HS-5 (cell line): ENCODE data around the gene GFPT1.

Experiments used
- DNase-seq: peaks from one replicate; pipeline ENCODE4 v3.0.0-alpha.2; 2012; ENCODE audit warnings: low read depth

GFPT1 gene

GRCh38 chr2:69316550-69316949 lies 70.5 kb downstream of the GFPT1 start:
- DNase-seq: no peak

GRCh38 chr2:69315160-69315761 lies 71.8 kb downstream of the GFPT1 start:
- DNase-seq: no peak

- no peak for DNase-seq
Measured at GRCh38 chr2:69311024-69311416, 76.0 kb downstream of the GFPT1 start.

- no peak for DNase-seq
Measured at GRCh38 chr2:69310111-69311023, 76.7 kb downstream of the GFPT1 start.

GRCh38 chr2:69309351-69310110 lies 77.5 kb downstream of the GFPT1 start:
- no peak for DNase-seq

GRCh38 chr2:69308338-69308737 lies 78.7 kb downstream of the GFPT1 start:
- no peak for DNase-seq

GRCh38 chr2:69307579-69308064 lies 79.4 kb downstream of the GFPT1 start:
- DNase-seq: no peak

GRCh38 chr2:69306822-69307578 lies 80.0 kb downstream of the GFPT1 start:
- DNase-seq: peak; percentile 37

GRCh38 chr2:69306393-69306821 lies 80.6 kb downstream of the GFPT1 start:
- DNase-seq: no peak

- no peak for DNase-seq
Measured at GRCh38 chr2:69305712-69306392, 81.2 kb downstream of the GFPT1 start.

- DNase-seq: no peak
Measured at GRCh38 chr2:69305166-69305565, 81.9 kb downstream of the GFPT1 start.

- no peak for DNase-seq
Measured at GRCh38 chr2:69304656-69305055, 82.4 kb downstream of the GFPT1 start.

- no peak for DNase-seq
Measured at GRCh38 chr2:69300650-69301049, 86.4 kb downstream of the GFPT1 start.

GRCh38 chr2:69299772-69300516 lies 87.1 kb downstream of the GFPT1 start:
- no peak for DNase-seq

- no peak for DNase-seq
Measured at GRCh38 chr2:69298862-69299261, 88.2 kb downstream of the GFPT1 start.

GRCh38 chr2:69298261-69298660 lies 88.8 kb downstream of the GFPT1 start:
- peak; percentile 90 for DNase-seq

GRCh38 chr2:69297216-69297615 lies 89.8 kb downstream of the GFPT1 start:
- DNase-seq: no peak

GRCh38 chr2:69296421-69296820 lies 90.6 kb downstream of the GFPT1 start:
- no peak for DNase-seq

- no peak for DNase-seq
Measured at GRCh38 chr2:69292256-69292655, 94.8 kb downstream of the GFPT1 start.

- no peak for DNase-seq
Measured at GRCh38 chr2:69291721-69292120, 95.3 kb downstream of the GFPT1 start.
